GM12864 (cell line): ENCODE measurements around the gene PNLIPRP3.

ENCODE experiments used
- DNase-seq: peaks from one replicate; pipeline ENCODE4 v3.0.0-alpha.2; 2011; ENCODE audit warnings: low read depth
- H3K4me3 ChIP-seq: 2 replicates; pipeline ENCODE4 v1.5.1; 2011; ENCODE audit warnings: mild to moderate bottlenecking, low read depth, low read length, control low read depth
- TF ChIP-seq, protein P1 (sequence below): IDR thresholded peaks from 2 replicates; pipeline ENCODE4 v1.5.1; 2011; ENCODE audit warnings: low read depth, mild to moderate bottlenecking, moderate library complexity, low read length, control low read depth, inconsistent platforms; ENCODE audit errors: missing control alignments

The PNLIPRP3 gene

DNA sequence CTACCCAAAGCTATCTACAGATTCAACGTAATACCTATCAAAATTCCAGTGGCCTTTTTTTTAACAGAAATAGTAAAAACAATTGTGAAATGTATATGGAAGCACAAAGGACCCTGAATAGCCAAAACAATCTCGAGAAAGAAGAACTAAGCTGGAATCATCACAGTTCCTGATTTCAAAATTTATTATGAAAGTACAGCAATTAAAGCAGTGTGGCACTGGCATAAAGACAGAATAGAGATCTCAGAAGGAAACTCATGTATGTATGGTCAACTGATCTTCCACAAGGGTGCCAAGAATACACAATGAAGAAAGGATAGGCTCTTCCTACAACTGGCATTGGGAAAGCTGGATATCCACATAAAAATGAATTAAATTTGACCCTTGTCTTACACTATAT is 23.2 kb downstream of the PNLIPRP3 start:
- no peak overlapping the region for H3K4me3 ChIP-seq
- no peak for DNase-seq
- TF ChIP-seq, protein P1, sequence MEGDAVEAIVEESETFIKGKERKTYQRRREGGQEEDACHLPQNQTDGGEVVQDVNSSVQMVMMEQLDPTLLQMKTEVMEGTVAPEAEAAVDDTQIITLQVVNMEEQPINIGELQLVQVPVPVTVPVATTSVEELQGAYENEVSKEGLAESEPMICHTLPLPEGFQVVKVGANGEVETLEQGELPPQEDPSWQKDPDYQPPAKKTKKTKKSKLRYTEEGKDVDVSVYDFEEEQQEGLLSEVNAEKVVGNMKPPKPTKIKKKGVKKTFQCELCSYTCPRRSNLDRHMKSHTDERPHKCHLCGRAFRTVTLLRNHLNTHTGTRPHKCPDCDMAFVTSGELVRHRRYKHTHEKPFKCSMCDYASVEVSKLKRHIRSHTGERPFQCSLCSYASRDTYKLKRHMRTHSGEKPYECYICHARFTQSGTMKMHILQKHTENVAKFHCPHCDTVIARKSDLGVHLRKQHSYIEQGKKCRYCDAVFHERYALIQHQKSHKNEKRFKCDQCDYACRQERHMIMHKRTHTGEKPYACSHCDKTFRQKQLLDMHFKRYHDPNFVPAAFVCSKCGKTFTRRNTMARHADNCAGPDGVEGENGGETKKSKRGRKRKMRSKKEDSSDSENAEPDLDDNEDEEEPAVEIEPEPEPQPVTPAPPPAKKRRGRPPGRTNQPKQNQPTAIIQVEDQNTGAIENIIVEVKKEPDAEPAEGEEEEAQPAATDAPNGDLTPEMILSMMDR, result no peak

DNA sequence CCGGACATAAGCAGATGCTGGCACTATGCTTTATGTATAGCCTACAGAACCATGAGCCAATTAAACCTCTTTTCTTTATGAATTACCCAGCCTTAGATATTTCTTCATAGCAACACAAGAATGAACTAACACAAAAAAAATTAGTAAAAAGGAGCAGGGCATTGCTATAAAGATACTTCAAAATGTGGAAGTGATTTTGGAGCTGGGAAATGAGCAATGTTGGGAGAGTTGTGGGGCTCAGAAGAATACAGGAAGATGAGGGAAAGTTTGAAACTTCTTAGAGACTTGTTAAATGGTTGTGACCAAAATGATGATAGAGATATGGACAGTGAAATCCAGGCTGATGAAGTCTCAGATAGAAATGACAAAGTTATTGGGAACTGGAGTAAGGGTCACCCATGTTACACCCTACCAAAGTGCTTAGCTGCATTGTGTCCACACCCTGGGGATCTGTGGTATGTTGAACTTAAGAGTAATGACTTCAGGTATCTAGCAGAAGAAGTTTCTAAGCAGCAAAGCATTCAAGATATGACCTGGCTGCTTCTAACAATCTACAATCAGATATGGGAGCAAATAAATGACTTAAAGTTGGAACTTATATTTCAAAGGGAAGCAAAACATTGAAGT is 24.2 kb downstream of the PNLIPRP3 start:
- no peak for DNase-seq
- H3K4me3 ChIP-seq, result no peak overlapping the region
- TF ChIP-seq, protein P1, result no peak

DNA sequence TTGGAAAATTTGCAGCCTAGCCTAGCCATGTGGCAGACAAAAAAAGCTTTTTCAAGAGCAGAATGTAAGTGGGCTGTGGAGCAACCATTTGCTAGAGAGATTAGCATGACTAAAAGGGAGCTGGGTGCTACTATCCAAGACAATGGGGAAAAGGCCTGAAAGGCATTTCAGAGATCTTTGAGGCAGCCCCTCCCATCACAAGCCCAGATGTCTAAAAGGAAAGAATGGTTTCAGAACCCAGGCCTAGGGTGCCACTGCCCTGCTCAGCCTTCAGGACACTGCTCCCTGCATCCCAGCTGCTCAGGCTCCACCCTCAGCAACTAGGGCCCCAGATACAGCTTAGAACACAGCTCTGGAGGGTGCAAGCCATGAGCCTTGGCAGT is 24.7 kb downstream of the PNLIPRP3 start:
- DNase-seq, result no peak
- TF ChIP-seq, protein P1, result no peak
- no peak overlapping the region for H3K4me3 ChIP-seq

DNA sequence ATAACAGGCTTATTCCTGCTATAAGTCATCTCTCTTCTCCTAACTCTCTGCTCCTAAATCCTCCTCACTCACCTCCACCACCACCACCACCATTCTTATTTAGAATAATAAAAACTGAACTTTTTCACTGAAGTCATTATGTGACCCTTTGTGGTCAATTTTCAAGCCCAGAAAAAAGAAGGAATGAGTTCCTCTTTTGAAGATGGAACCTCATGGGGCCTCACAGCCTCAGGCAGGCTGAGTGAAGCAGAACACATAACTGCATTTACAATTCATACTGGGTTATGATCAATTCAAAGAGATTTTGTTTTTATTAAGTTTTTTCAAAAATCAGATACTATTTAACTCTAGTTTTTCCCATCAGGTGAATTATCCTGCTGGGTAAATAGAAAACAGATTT is 29.8 kb downstream of the PNLIPRP3 start:
- no peak overlapping the region for H3K4me3 ChIP-seq
- DNase-seq, result no peak
- TF ChIP-seq, protein P1, result no peak

DNA sequence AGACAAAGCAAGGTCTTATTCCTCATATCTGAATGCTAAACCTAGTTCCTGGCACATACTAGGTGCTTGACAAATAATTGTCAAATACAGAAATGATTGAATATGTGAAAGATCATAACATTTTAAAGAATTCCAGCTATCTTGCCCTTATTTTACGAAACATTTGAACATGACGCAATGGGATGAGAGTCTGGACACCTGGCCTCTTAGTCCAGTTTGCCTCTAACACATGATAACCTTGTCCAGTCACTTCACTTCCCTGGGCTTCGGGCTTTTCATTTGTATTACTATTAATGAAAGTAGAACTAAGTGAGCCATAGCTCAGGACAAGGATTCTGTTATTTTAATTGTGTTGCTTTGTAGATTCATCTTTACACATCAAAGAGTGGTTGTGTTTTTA is 32.6 kb downstream of the PNLIPRP3 start:
- DNase-seq, result no peak
- TF ChIP-seq, protein P1, result no peak
- no peak overlapping the region for H3K4me3 ChIP-seq

DNA sequence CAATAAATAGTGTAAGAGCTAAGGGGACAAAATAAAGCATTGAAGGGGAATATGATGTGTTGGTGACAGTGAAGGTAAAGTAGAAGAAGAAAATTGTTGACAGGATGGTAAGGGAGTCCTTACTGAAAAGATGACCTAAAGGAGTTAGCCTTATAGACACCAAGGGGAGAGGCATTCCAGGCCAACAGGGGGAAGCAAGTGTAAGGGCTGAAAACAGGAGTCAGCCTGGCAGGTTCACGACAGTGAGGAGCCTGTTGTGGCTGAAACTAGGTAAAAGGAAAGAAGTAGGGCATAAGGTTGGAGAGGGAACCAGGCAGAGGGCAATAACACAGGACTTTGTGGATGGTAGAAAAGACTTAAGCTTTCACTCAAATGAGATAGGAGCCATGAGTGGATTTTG is 34.0 kb downstream of the PNLIPRP3 start:
- TF ChIP-seq, protein P1, result no peak
- H3K4me3 ChIP-seq, result no peak overlapping the region
- no peak for DNase-seq

DNA sequence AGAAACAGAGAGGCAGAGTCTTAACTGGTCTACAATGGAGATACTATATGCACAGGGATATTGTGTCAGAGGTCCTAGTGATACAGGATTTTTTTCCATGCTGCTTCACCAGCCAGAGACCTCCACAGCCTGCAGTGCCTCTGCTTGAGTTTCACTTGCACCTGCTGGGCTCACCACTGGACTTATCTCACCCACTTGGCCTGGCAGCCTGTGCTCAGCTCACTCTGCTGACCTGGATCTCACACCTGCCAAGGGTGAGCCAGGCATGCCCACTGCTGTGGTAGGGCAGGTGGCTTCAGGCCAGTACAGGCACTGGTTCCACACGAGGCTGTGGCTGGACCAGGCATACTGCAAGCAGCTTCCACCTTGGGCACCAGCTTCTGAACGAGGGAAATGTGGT is 36.6 kb downstream of the PNLIPRP3 start:
- no peak overlapping the region for H3K4me3 ChIP-seq
- TF ChIP-seq, protein P1, result no peak
- DNase-seq, result no peak
